MM.1S (cell line): ENCODE data around the gene RSL1D1.
"Not testable (repeated sequence)": the region's sequence is repeated elsewhere in the genome, so short reads cannot be mapped to it uniquely, and the experiment has no call there.

Source experiments
- DNase-seq: peaks from one replicate; pipeline ENCODE4 v3.0.0-alpha.2; 2015
- H2AFZ ChIP-seq: fragments of 300-600 bp; sonication (generic); 2 replicates; pipeline ENCODE4 v1.6.0; 2016; ENCODE audit warnings: antibody characterized with exemption, low read length
- H3F3A ChIP-seq: fragments of 300-600 bp; sonication (generic); 2 replicates; pipeline ENCODE4 v1.6.1; 2016; ENCODE audit warnings: mild to moderate bottlenecking, antibody characterized with exemption, low read length, moderate library complexity, mixed read lengths; ENCODE audit not compliant: insufficient read depth
- H3K27ac ChIP-seq: fragments of 300-600 bp; sonication (generic); 2 replicates; pipeline ENCODE4 v1.5.1; 2016; ENCODE audit warnings: mild to moderate bottlenecking, low read length
- H3K27me3 ChIP-seq: fragments of 300-600 bp; sonication (generic); replicated peaks from 2 replicates; pipeline ENCODE4 v1.6.0; 2016; ENCODE audit warnings: low read length; ENCODE audit not compliant: insufficient read depth
- H3K36me3 ChIP-seq: fragments of 300-600 bp; sonication (generic); replicated peaks from 2 replicates; pipeline ENCODE4 v1.6.1; 2016; ENCODE audit warnings: mild to moderate bottlenecking, low read length, mixed read lengths; ENCODE audit not compliant: insufficient read depth
- H3K4me1 ChIP-seq: fragments of 300-600 bp; sonication (generic); 2 replicates; pipeline ENCODE4 v1.6.1; 2016; ENCODE audit warnings: low read length, mixed read lengths
- H3K4me2 ChIP-seq: fragments of 300-600 bp; sonication (generic); 2 replicates; pipeline ENCODE4 v1.6.0; 2016; ENCODE audit warnings: low read depth, low read length
- H3K4me3 ChIP-seq: fragments of 300-600 bp; sonication (generic); 2 replicates; pipeline ENCODE4 v1.5.1; 2016; ENCODE audit warnings: low read length, mixed read lengths
- H3K79me2 ChIP-seq: fragments of 300-600 bp; sonication (generic); 2 replicates; pipeline ENCODE4 v1.6.1; 2016; ENCODE audit warnings: mixed run types, low read length, mixed read lengths
- H3K9ac ChIP-seq: fragments of 300-600 bp; sonication (generic); 2 replicates; pipeline ENCODE4 v1.6.1; 2016; ENCODE audit warnings: low read length, mixed read lengths
- H3K9me2 ChIP-seq: fragments of 300-600 bp; sonication (generic); replicated peaks from 2 replicates; pipeline ENCODE4 v1.6.1; 2016; ENCODE audit warnings: mild to moderate bottlenecking, low read length, mixed read lengths; ENCODE audit not compliant: insufficient read depth
- H3K9me3 ChIP-seq: fragments of 300-600 bp; sonication (generic); replicated peaks from 2 replicates; pipeline ENCODE4 v1.6.1; 2016; ENCODE audit warnings: mild to moderate bottlenecking, low read length, mixed read lengths; ENCODE audit not compliant: insufficient read depth
- H4K20me1 ChIP-seq: fragments of 300-600 bp; sonication (generic); 2 replicates; pipeline ENCODE4 v1.6.1; 2016; ENCODE audit warnings: mild to moderate bottlenecking, low read length, moderate library complexity, mixed read lengths; ENCODE audit not compliant: insufficient read depth
- EZH2 ChIP-seq: fragments of 300-600 bp; sonication (generic); optimal IDR thresholded peaks from 2 replicates; pipeline ENCODE3; 2017; ENCODE audit warnings: low read depth, mild to moderate bottlenecking, antibody characterized with exemption, low read length, mixed read lengths
- EZH2phosphoT487 ChIP-seq: fragments of 300-600 bp; sonication (generic); IDR thresholded peaks from 2 replicates; pipeline ENCODE4 v1.6.1; 2018; ENCODE audit warnings: antibody characterized with exemption, low read length
- TF ChIP-seq, protein P1 (sequence below): fragments of 300-600 bp; sonication (generic); IDR thresholded peaks from 2 replicates; pipeline ENCODE4 v1.5.1; 2016; ENCODE audit warnings: antibody characterized with exemption, low read length, mixed read lengths

Gene RSL1D1

DNA sequence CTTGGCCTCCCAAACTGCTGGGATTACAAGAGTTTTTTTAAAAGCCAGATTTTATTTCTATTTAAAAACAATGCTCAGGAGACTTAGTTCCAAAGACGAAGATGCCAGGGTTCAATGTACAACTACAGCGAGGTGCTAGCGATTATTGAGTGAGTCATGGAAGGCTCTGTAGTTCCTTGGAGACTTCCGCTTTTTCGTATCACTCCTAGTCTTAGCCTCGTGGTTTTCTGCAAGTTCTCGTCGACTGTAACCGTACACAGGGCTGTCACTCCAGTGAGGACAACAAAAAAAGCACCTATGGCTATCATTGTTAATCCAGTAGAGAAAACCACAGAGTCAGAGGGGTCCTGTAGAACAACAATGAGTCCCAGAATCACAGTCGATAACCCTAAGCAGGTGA is 31.5 kb downstream of the RSL1D1 start:
- Histone ChIP-seq H3K4me2 (no peak overlapping the region), H3K27ac (no peak overlapping the region), H3K27me3 (no peaks in the 10 kb centered on the region), H3K9me3 (no peaks in the 10 kb centered on the region), H3K4me3 (no peak overlapping the region), H3K36me3 (no peaks in the 10 kb centered on the region), H3K9ac (no peak overlapping the region), H3K4me1 (no peaks in the 10 kb centered on the region), H3K79me2 (no peaks in the 10 kb centered on the region), H3F3A (no peaks in the 10 kb centered on the region), H3K9me2 (no peaks in the 10 kb centered on the region), H4K20me1 (no peaks in the 10 kb centered on the region), H2AFZ (no peak overlapping the region)
- no peak for DNase-seq
- TF ChIP-seq EZH2phosphoT487 (no peak), EZH2 (no peak)
- TF ChIP-seq, protein P1, sequence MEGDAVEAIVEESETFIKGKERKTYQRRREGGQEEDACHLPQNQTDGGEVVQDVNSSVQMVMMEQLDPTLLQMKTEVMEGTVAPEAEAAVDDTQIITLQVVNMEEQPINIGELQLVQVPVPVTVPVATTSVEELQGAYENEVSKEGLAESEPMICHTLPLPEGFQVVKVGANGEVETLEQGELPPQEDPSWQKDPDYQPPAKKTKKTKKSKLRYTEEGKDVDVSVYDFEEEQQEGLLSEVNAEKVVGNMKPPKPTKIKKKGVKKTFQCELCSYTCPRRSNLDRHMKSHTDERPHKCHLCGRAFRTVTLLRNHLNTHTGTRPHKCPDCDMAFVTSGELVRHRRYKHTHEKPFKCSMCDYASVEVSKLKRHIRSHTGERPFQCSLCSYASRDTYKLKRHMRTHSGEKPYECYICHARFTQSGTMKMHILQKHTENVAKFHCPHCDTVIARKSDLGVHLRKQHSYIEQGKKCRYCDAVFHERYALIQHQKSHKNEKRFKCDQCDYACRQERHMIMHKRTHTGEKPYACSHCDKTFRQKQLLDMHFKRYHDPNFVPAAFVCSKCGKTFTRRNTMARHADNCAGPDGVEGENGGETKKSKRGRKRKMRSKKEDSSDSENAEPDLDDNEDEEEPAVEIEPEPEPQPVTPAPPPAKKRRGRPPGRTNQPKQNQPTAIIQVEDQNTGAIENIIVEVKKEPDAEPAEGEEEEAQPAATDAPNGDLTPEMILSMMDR, result no peak

DNA sequence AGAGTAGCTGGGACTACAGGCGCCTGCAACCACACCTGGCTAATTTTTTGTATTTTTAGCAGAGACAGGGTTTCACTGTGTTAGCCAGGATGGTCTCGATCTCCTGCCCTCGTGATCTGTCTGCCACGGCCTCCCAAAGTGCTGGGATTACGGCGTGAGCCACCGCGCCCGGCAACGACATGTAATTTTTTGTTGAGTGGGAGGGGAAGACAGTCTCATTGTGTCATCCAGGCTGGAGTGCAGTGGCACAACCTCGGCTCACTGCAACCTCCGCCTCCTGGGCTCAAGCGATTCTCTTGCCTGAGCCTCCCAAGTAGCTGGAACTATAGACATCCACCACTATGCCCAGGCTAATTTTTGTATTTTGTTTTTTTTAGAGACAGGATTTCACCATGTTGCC is 32.4 kb downstream of the RSL1D1 start:
- not testable (repeated sequence) for H3K4me1 ChIP-seq, H3K79me2 ChIP-seq, H3K9me3 ChIP-seq, H3K27ac ChIP-seq, H3K27me3 ChIP-seq, H3K4me3 ChIP-seq, H3K36me3 ChIP-seq, H2AFZ ChIP-seq, H3K9ac ChIP-seq, H3K9me2 ChIP-seq, H4K20me1 ChIP-seq, DNase-seq, H3K4me2 ChIP-seq, H3F3A ChIP-seq

DNA sequence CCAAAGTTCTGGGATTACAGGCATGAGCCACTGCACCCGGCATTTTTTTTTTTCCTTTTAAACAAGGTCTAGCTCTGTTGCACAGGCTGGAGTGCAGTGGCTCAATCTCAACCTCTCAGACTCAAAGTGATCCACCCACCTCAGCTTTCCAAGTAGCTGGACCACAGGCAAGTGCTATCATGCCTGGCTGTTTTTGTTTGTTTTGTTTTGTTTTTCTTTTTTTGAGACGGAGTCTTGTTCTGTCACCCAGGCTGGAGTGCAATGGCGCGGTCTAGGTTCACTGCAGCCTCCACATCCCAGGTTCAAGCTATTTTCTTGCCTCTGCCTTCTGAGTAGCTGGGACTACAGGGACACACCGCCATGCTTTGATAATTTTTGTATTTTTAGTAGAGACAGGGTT is 35.2 kb downstream of the RSL1D1 start:
- Histone ChIP-seq H3K9ac (no peak overlapping the region), H3K27me3 (no peaks in the 10 kb centered on the region), H3K79me2 (no peaks in the 10 kb centered on the region), H3K27ac (no peak overlapping the region), H3K36me3 (no peaks in the 10 kb centered on the region), H3K4me3 (no peak overlapping the region), H3K9me3 (no peaks in the 10 kb centered on the region), H3K9me2 (no peaks in the 10 kb centered on the region), H3K4me1 (no peaks in the 10 kb centered on the region), H2AFZ (no peak overlapping the region), H3K4me2 (no peak overlapping the region), H3F3A (no peaks in the 10 kb centered on the region), H4K20me1 (no peaks in the 10 kb centered on the region)
- TF ChIP-seq EZH2 (no peak), EZH2phosphoT487 (no peak)
- TF ChIP-seq, protein P1, result no peak
- DNase-seq, result no peak

DNA sequence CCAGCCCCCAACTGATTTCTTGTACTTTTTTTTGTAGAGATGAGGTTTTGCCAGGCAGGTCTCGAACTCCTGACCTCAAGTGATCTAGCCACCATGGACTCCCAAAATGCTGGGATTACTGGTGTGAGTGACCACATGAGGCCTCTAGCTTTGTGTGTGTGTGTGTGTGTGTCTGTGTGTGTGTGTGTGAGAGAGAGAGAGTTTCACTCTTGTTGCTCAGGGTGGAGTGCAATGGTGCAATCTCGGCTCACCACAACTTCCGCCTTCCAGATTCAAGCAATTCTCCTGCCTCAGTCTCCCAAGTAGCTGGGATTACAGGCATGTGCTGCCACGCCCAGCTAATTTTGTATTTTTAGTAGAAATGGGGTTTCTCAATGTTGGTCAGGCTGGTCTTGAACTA is 36.5 kb downstream of the RSL1D1 start:
- not testable (repeated sequence) for H3K9ac ChIP-seq

More for the DNA sequence above, 36.5 kb downstream of the RSL1D1 start:
- H3K9me2 ChIP-seq, H3K4me3 ChIP-seq, H3K4me1 ChIP-seq, H3K27me3 ChIP-seq, H4K20me1 ChIP-seq, DNase-seq, H3K4me2 ChIP-seq, H3K9me3 ChIP-seq, H3F3A ChIP-seq, H3K79me2 ChIP-seq, H2AFZ ChIP-seq, H3K36me3 ChIP-seq, H3K27ac ChIP-seq: not testable (repeated sequence)
